Esophagus muscularis mucosa (tissue), 4 donors: ENCODE data around the gene SPTBN1. TPM values are rescaled to one million over a fixed set of nuclear protein-coding genes. Genes with fewer than 3 reads are reported as not detected.

Experiments
- DNase-seq: peaks from one replicate; pipeline ENCODE4 v3.0.0-alpha.2; 2017; ENCODE audit errors: extremely low spot score
- H3K27ac ChIP-seq, 4 donors: fragments of 200-600 bp; sonication (generic); replicated peaks in 1 of 4; 1 replicate in 3 of 4; 2 replicates in 1 of 4; pipeline ENCODE4 v1.5.1; 2016 to 2019; ENCODE audit warnings: mild to moderate bottlenecking in 1 of 4
- H3K27me3 ChIP-seq, 4 donors: fragments of 200-600 bp; sonication (generic); one replicate each; pipeline versions ENCODE4 v1.5.1 to v1.6.0; 2016 to 2019
- H3K36me3 ChIP-seq, 4 donors: fragments of 200-600 bp; sonication (generic); one replicate each; pipeline ENCODE4 v1.5.1; 2016 to 2019
- H3K4me1 ChIP-seq, 4 donors: fragments of 200-600 bp; sonication (generic); one replicate each; pipeline ENCODE4 v1.5.1; 2016 to 2019
- H3K4me3 ChIP-seq, 4 donors: fragments of 200-600 bp; sonication (generic); 1 replicate in 2 of 4; 2 replicates in 2 of 4; pipeline ENCODE4 v1.5.1; 2016 to 2019; ENCODE audit warnings: mild to moderate bottlenecking in 4 of 4, moderate library complexity in 1 of 4
- H3K9me3 ChIP-seq, 4 donors: fragments of 200-600 bp; sonication (generic); 1 replicate in 3 of 4; 2 replicates in 1 of 4; pipeline ENCODE4 v1.5.1; 2016 to 2019
- CTCF ChIP-seq, 3 experiments: fragments of 200-600 bp in 2 of 3; fragments of 450-650 bp in 1 of 3; sonication (generic) in 2 of 3; IDR thresholded peaks; one replicate each; pipeline ENCODE4 v1.5.1; 2017 to 2019; ENCODE audit warnings: antibody characterized with exemption in 3 of 3, mild to moderate bottlenecking in 2 of 3, moderate library complexity in 1 of 3
- EP300 ChIP-seq: sonication (generic); formaldehyde crosslinking; IDR thresholded peaks from one replicate; pipeline ENCODE4 v1.6.1; 2017; ENCODE audit warnings: antibody characterized with exemption
- POLR2A ChIP-seq: fragments of 450-650 bp; IDR thresholded peaks from one replicate; pipeline ENCODE4 v1.6.1; 2017; ENCODE audit warnings: antibody characterized with exemption, moderate library complexity, mild to moderate bottlenecking, low read depth
- POLR2AphosphoS5 ChIP-seq, 2 donors: sonication (generic); formaldehyde crosslinking; IDR thresholded peaks; one replicate each; pipeline ENCODE4 v1.6.1; 2017; ENCODE audit warnings: antibody characterized with exemption in 2 of 2
- WGBS: methylation state at CpG from one replicate; pipeline ENCODE4 v1.1.5; 2018; 5-methylcytosine and 5-hydroxymethylcytosine counted together
- intact Hi-C: fragments of 100-400 bp; cut with DNase I; formaldehyde crosslinking; loops from one replicate; pipeline ENCODE4 v1.15.1; 2023
- total RNA-seq, 4 donors: library from RNA; depleted of rRNA; stranded (reverse); fragments of >200 nt; gene quantifications; one replicate each; pipeline versions ENCODE4 v1.1.0 to v1.2.1, GENCODE V29; 2016

SPTBN1 gene
- total RNA-seq, 4 donors from 2014 or later = 465 to 600 (median 547) TPM

- peak overlapping the region in 1 of 4 donors; percentile 59 for H3K27ac ChIP-seq
- no peak overlapping the region for H3K4me3 ChIP-seq
- WGBS = 84% methylated on average over 7 of the region's 7 CpGs
- no peak for DNase-seq
- intact Hi-C loops = no loop called here
- no peaks in the 10 kb centered on the region for H3K27me3 ChIP-seq
- no peaks in the 10 kb centered on the region for H3K9me3 ChIP-seq
- H3K4me1 ChIP-seq = peaks cover 65 to 80% (median 70%) of the 10 kb centered on the region in 4 donors
- TF ChIP-seq CTCF (IDR thresholded peaks at IDR 0.05) = no peak
- TF ChIP-seq POLR2A = no peak
- H3K36me3 ChIP-seq = peaks cover 0 to 10% (median 4%) of the 10 kb centered on the region in 4 donors
Measured at GRCh38 chr2:54590216-54591120, 134.3 kb downstream of the SPTBN1 start.

DNA sequence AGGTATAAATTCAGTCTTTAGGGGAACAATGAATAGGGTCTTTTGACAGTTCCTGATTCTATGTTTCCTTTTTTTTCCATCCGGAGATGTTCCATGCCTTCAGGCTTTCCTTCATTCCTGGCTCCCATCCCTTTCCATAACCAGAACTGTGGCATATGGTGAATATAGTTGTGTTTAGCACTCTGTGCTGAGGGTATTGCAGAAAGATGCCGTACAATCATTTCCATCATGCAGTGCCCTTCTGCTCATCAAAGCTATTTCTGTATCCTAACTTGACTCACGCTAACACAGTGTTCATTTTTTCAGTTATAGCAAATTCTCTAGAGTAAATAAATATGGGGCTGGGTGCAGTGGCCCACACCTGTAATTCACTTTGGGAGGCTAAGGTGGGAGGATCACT lies 135.4 kb downstream of the SPTBN1 start:
- Histone ChIP-seq H3K27me3 (no peaks in the 10 kb centered on the region), H3K36me3 (peaks cover 0 to 10% (median 4%) of the 10 kb centered on the region in 4 donors), H3K4me3 (no peak overlapping the region), H3K4me1 (peaks cover 67 to 80% (median 70%) of the 10 kb centered on the region in 4 donors), H3K9me3 (no peaks in the 10 kb centered on the region), H3K27ac (no peak overlapping the region)
- WGBS = 81% methylated on average over 3 of the region's 3 CpGs
- TF ChIP-seq POLR2AphosphoS5 (IDR thresholded peaks at IDR 0.05) = no peak
- TF ChIP-seq POLR2A = no peak
- TF ChIP-seq CTCF (IDR thresholded peaks at IDR 0.05) = no peak
- no peak for TF ChIP-seq EP300
- intact Hi-C loops = no loop called here
- DNase-seq = no peak

DNA sequence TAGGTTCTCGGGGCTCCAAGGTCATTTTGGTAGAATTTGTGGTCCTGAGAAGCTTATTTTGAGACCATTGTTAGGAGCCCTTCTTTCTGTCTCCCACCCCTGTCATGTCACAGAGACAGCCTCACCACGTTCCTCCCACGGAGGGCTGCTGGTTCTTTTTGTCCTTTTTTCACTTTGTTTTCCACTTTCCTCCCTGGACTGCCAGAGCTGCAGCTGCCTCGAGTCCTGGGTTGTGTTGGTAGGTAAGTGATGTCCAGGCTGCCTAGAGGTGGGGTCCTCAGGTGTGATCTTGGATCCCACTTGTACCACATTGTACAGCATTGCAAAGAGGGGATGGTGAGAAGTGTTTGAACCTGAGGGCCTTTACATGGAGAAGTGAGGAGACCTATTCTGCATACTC lies 137.1 kb downstream of the SPTBN1 start:
- no peaks in the 10 kb centered on the region for H3K9me3 ChIP-seq
- H3K27me3 ChIP-seq = no peaks in the 10 kb centered on the region
- no peak for DNase-seq
- peaks cover 0 to 11% (median 5%) of the 10 kb centered on the region in 4 donors for H3K36me3 ChIP-seq
- H3K27ac ChIP-seq = no peak overlapping the region
- no peak for TF ChIP-seq CTCF (IDR thresholded peaks at IDR 0.05)
- TF ChIP-seq POLR2A = no peak
- no peak for TF ChIP-seq POLR2AphosphoS5 (IDR thresholded peaks at IDR 0.05)
- no peak for TF ChIP-seq EP300
- no peak overlapping the region for H3K4me3 ChIP-seq
- intact Hi-C loops = no loop called here
- H3K4me1 ChIP-seq = peaks cover 67 to 80% (median 70%) of the 10 kb centered on the region in 4 donors
- 85% methylated on average over 4 of the region's 4 CpGs for WGBS

DNA sequence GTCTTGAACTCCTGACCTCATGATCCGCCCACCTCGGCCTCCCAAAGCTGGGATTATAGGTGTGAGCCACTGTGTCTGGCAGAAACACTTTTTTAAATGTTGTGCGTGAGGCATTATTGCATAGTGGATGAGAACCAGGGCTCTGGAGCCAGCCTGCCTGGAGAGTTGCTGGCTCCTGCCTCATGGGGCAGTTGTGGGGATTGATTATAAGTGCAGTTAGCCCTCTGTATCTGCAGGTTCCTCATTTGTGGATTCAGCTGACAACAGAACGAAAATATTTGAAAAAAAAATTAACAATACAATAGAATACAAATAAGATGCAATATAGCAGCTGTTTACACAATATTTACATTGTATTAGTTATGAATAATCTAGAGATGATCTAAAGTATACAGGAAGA lies 137.9 kb downstream of the SPTBN1 start:
- H3K9me3 ChIP-seq = no peaks in the 10 kb centered on the region
- H3K36me3 ChIP-seq = peaks cover 0 to 19% (median 6%) of the 10 kb centered on the region in 4 donors
- no peak for DNase-seq
- H3K27ac ChIP-seq = no peak overlapping the region
- 95% methylated on average over 4 of the region's 4 CpGs for WGBS
- TF ChIP-seq POLR2A (no peak), POLR2AphosphoS5 (IDR thresholded peaks at IDR 0.05) (no peak), EP300 (no peak), CTCF (IDR thresholded peaks at IDR 0.05) (no peak)
- intact Hi-C loops = no loop called here
- no peaks in the 10 kb centered on the region for H3K27me3 ChIP-seq
- H3K4me3 ChIP-seq = no peak overlapping the region
- H3K4me1 ChIP-seq = peaks cover 67 to 80% (median 70%) of the 10 kb centered on the region in 4 donors
